ENCODE data around the gene ACOX2.

- TF ChIP-seq CTCF (IDR thresholded peaks at IDR 0.05) = no peak
- TF ChIP-seq POLR2A (IDR thresholded peaks at IDR 0.05) = no peak
These were observed 28.6 kb downstream of the ACOX2 start for GRCh38 chr3:58508437-58508836.

Data from lower leg skin (tissue), 3 donors.